ENCODE results near the gene TMEM63C. TPM values are rescaled to one million over a fixed set of nuclear protein-coding genes. Genes with fewer than 3 reads are reported as not detected.
A peak's percentile ranks its signal among the peaks of the same experiment; 100 is the strongest.

Gene TMEM63C
- total RNA-seq, 2 donors from 2014 or later: 1.1 to 1.6 TPM

- no peak overlapping the region for H3K27ac ChIP-seq (ENCODE audit: low read depth, low read length)
- H3K9me3 Mint-ChIP-seq: no peaks in the 10 kb centered on the region
- no peak overlapping the region for H3K4me3 Mint-ChIP-seq
Measured at GRCh38 chr14:77153802-77154201, 27.8 kb upstream of the TMEM63C start.

GRCh38 chr14:77154421-77154820 is 27.2 kb upstream of the TMEM63C start:
- no peaks in the 10 kb centered on the region for H3K36me3 Mint-ChIP-seq (ENCODE audit: low read depth)
- Histone ChIP-seq H3K27me3 (ENCODE audit: control insufficient read depth, insufficient read depth, low read length, poor library complexity, severe bottlenecking) (no peaks in the 10 kb centered on the region), H3K36me3 (ENCODE audit: control insufficient read depth, insufficient read depth, low read length) (no peaks in the 10 kb centered on the region), H3K4me3 (ENCODE audit: low read length) (no peak overlapping the region), H3K4me1 (ENCODE audit: control insufficient read depth, insufficient read depth, low read length) (peaks cover 3% of the 10 kb centered on the region), H3K9ac (ENCODE audit: extremely low read depth, low read length, poor library complexity, severe bottlenecking) (no peak overlapping the region), H3K27ac (ENCODE audit: low read depth, low read length) (peak overlapping the region; percentile 40), H3K9me3 (ENCODE audit: control insufficient read depth, low read length) (no peaks in the 10 kb centered on the region)
- 84% methylated on average over 7 of the region's 7 CpGs; no CpG with 5 or more reads in 1 of the 2 experiments for WGBS, 2 experiments (ENCODE audit: insufficient coverage in 1 of 2, insufficient read length in 1 of 2)
- H3K4me1 Mint-ChIP-seq: peaks cover 11% of the 10 kb centered on the region
- H3K4me3 Mint-ChIP-seq: no peak overlapping the region
- H3K27me3 Mint-ChIP-seq (ENCODE audit: insufficient read depth): peaks cover 16% of the 10 kb centered on the region
- DNase-seq: no peak
- no peak for TF ChIP-seq CTCF (conservative IDR thresholded peaks at IDR 0.05)
- H3K27ac Mint-ChIP-seq: no peak overlapping the region
- H3K9me3 Mint-ChIP-seq: no peaks in the 10 kb centered on the region

More at GRCh38 chr14:77153802-77154201, 27.8 kb upstream of the TMEM63C start:
- H3K27ac Mint-ChIP-seq: no peak overlapping the region
- peaks cover 10% of the 10 kb centered on the region for H3K4me1 Mint-ChIP-seq
- no peaks in the 10 kb centered on the region for H3K36me3 Mint-ChIP-seq (ENCODE audit: low read depth)
- DNase-seq: no peak
- no peak overlapping the region for H3K9ac ChIP-seq (ENCODE audit: extremely low read depth, low read length, poor library complexity, severe bottlenecking)
- no peaks in the 10 kb centered on the region for H3K36me3 ChIP-seq (ENCODE audit: control insufficient read depth, insufficient read depth, low read length)
- H3K4me3 ChIP-seq (ENCODE audit: low read length): no peak overlapping the region
- H3K27me3 ChIP-seq (ENCODE audit: control insufficient read depth, insufficient read depth, low read length, poor library complexity, severe bottlenecking): no peaks in the 10 kb centered on the region
- no peaks in the 10 kb centered on the region for H3K9me3 ChIP-seq (ENCODE audit: control insufficient read depth, low read length)
- peaks cover 1% of the 10 kb centered on the region for H3K4me1 ChIP-seq (ENCODE audit: control insufficient read depth, insufficient read depth, low read length)
- peaks cover 17% of the 10 kb centered on the region for H3K27me3 Mint-ChIP-seq (ENCODE audit: insufficient read depth)
- TF ChIP-seq CTCF (conservative IDR thresholded peaks at IDR 0.05): no peak
- WGBS, 2 experiments (ENCODE audit: insufficient coverage in 1 of 2, insufficient read length in 1 of 2): 87% methylated on average over 3 of the region's 3 CpGs; no CpG with 5 or more reads in 1 of the 2 experiments

DNA sequence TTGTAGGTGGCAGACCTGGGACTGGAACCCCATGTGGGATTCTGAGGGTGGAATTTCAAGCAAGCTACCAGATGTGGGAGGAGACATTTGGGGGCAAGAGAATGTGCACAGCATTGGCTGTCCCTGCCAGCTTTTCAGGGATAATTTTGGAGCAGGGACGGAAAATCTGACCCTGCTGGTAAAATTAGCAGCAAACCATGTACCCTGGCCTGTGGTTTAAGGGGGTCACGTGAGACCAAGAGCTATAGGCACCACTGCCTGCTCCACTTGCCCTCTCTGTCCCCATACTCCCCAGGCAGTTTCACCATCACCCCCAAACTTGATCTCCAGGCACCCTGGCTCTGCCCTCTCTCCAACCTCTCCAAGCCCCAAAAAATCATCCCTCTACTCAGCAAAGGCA is 26.5 kb upstream of the TMEM63C start:
- H3K36me3 Mint-ChIP-seq (ENCODE audit: low read depth): no peaks in the 10 kb centered on the region
- H3K4me3 Mint-ChIP-seq: no peak overlapping the region
- H3K9me3 Mint-ChIP-seq: no peaks in the 10 kb centered on the region
- Histone ChIP-seq H3K9me3 (ENCODE audit: control insufficient read depth, low read length) (no peaks in the 10 kb centered on the region), H3K27me3 (ENCODE audit: control insufficient read depth, insufficient read depth, low read length, poor library complexity, severe bottlenecking) (no peaks in the 10 kb centered on the region), H3K36me3 (ENCODE audit: control insufficient read depth, insufficient read depth, low read length) (no peaks in the 10 kb centered on the region), H3K27ac (ENCODE audit: low read depth, low read length) (no peak overlapping the region), H3K9ac (ENCODE audit: extremely low read depth, low read length, poor library complexity, severe bottlenecking) (no peak overlapping the region), H3K4me3 (ENCODE audit: low read length) (no peak overlapping the region), H3K4me1 (ENCODE audit: control insufficient read depth, insufficient read depth, low read length) (peaks cover 3% of the 10 kb centered on the region)
- H3K4me1 Mint-ChIP-seq: peaks cover 11% of the 10 kb centered on the region
- no peak overlapping the region for H3K27ac Mint-ChIP-seq
- DNase-seq: no peak
- TF ChIP-seq CTCF (conservative IDR thresholded peaks at IDR 0.05): no peak
- peaks cover 16% of the 10 kb centered on the region for H3K27me3 Mint-ChIP-seq (ENCODE audit: insufficient read depth)
- 93 to 97% methylated on average over 2 of the region's 2 CpGs for WGBS, 2 experiments (ENCODE audit: insufficient coverage in 1 of 2, insufficient read length in 1 of 2)

Data from endodermal cell (in vitro differentiated cells).